ENCODE data around the gene ANKS1A.
"Not testable (repeated sequence)": the region's sequence is repeated elsewhere in the genome, so short reads cannot be mapped to it uniquely, and the experiment has no call there.

- TF ChIP-seq CTCF, POLR2A (IDR thresholded peaks at IDR 0.05): not testable (repeated sequence)
Observed at GRCh38 chr6:34932202-34932601, 43.1 kb downstream of the ANKS1A start.
